HG03460 (cell line): ENCODE measurements around the gene RFTN1.
A peak's percentile ranks its signal among the peaks of the same experiment; 100 is the strongest.

Experiments used
- ATAC-seq: cut with Tn5 transposase; IDR thresholded peaks from one replicate; pipeline ENCODE4 v1.9.1; 2021; ENCODE audit not compliant: unreplicated experiment

RFTN1 gene

DNA sequence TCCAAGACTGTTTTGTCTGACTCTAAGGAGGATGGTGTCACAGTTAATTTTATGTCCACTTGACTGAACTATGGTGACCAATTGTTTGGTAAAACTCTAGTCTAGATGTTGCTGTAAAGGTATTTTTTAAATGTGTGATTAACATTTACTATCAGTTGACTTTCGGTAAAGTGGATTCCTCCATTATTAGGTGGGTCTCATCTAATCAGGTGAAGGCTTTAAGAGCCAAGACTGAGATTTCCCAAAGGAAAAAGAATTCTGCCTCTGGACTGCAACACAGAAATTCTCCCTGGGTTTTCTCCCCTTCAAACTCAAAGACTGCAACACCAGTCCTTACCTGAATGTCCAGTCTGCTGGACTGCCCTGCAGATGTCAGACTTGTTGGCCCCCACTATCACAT is 129.6 kb downstream of the RFTN1 start:
- no peak for ATAC-seq

DNA sequence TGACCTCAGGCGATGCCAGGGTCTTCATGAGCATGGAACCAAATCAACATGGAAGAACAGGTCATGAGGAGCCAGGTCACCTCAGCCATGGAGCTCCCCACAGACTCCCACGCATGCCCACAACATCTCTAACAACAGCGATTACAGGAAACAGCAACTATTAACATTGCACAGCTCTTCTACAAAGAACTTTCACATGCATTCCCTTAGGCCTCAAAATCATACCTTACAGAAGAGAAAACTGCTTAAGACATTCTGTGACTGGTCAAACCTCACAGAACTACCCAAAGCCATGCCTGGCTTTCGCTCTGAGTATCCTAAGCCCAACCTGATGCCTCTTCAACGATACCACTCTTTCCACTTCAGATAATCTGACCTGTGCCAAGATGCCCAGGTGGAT is 130.7 kb downstream of the RFTN1 start:
- peak; percentile 49 for ATAC-seq

DNA sequence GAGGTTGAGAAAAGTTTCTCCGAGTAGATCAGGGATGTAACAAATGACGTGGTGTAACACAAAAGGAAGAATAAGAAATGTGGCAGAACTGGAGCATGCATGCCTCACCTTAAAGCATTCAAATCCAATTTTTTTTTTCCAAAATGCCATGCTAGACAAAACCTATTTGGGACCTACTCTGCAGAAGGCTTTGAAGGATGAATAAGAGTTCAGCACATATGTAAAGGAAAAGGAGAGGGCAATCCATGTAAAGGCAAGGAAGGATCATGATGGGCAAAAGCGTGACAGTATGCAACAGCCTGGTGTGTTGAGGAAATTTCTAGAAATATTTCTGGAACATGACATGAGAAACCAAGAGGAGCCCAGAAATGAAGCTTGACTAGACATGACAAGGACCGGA is 132.1 kb downstream of the RFTN1 start:
- no peak for ATAC-seq

DNA sequence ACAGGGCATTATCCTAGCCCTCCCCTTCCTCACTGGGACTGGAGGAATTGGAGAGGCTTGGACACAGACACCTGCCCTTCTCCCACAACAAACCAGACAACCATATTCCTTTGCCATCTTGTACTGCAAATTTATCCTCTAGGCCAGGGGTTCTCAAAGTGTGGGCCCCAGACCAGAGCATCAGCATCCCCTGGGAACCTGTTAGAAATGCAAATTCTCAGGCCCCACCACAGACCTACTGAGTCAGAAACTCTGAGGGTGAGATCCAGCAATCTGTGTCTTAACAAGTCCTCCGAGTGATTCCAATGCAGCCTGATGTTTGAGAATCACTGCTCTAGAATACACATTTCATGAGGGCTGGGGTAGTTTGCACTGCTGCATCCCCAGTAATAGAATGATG is 133.1 kb downstream of the RFTN1 start:
- no peak for ATAC-seq

DNA sequence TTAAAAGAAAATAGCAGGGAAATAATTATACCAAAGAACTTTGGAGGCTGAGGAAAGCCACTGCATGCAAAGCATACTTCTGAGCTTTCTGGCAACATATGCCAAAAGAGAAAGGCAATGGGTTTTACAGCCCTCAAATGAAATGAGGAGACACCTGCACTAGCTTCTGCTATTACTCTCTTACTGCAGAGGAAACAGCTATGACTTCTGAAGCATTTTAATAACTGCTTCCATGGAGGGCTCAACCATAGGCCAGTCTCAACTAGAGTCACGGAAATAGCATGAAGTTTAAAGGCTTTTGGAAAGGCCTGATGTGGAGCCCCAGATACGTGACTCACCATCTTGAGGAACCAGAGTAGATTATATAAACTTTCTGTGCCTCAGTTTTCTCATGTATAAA is 133.7 kb downstream of the RFTN1 start:
- ATAC-seq: no peak

DNA sequence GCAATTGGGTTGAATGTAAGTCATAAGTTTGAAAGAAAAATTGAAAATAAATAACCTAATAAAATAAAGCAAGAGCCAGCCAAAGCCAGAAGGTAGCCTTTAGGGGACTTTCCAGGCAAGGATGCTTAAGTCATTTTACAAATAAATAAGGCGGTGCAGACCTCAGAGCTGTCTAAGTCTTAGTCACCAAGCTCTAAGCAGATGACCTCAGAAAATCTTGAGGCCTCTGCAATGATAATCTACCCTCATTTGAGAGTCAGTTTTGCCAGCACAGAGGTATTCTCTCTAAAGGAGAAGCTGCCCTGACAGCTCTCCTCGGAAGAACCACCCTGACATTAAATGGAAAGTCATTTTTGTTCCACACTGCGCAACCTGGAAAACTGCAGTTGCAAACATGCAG is 134.6 kb downstream of the RFTN1 start:
- peak; percentile 42 for ATAC-seq

DNA sequence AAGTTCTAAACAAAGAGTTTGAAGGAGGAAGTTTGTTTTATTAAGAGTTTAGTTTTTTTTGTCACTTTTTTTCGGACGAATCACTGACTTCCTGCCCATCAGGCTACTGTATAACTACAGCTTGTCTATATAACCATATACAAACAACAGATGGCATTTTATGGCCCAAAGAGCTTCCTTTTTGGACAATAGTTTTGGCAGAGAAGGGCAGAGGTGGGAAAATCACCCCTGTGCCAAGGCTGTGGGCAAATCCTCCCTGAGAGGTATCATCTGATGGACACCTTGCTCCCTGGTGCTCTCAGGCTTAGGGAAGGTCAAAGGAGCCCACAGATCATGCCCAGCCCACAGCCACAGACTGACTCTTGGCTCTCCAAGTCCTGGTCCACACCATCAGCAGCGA is 135.1 kb downstream of the RFTN1 start:
- ATAC-seq: no peak

DNA sequence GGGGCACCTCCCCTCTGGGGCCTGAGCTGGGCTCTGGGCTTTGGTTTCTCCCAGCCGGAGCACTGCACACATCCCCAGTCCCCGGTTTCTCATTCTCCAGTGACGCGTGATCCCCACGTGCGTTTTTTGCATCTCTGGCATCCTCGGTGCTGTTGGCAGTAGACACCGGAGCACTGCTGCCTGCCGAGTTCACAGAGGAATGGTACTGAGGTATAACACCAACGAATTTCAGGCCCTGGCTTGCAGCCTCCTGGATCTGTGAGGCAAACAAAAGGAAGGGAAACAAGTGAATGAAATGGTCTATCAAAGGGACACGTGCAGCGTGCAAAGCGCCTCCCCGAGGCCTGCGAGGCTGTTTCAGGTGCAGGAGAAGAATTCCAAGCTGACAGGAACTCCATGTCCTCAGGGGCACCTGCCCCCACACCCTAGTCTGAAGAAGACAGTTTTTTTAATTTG is 135.6 kb downstream of the RFTN1 start:
- no peak for ATAC-seq

DNA sequence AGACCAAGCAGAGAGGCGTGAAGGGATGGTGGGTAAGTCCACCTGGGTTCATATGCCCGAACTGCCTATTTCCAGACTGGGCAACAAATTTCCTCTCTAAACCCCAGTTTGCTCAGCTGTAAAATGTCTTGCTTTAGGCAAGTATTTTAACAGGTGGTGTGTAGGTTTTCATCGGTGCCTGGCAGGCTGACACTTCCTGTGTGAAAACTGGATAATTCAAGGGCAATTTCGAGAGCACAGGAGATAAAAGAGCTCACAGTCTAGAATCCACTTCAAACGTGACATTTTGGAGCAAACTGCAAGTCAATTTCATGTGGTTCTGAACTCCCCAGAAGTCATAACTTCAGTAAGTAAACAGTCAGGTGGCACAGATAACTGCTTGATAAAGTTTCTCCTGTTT is 136.3 kb downstream of the RFTN1 start:
- ATAC-seq: no peak

DNA sequence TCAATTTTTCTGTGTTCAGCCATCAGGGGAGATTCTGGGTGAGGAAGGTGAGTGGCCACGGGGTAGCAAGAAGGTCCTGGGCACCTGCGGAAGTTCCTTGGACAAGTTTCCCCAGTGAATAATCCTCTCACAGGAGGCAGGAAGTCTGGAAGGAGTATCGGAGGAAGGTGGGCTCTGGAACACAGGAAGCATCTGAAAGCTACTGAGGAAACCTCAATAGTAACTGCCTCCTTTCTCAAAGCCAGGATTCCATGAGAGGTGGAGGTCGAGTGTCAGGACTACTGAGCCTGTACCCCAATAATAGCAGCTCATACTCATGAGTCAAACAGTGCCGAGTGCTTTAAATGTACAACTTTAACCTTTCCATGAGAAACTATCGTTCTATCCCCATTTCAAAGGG is 137.6 kb downstream of the RFTN1 start:
- ATAC-seq: no peak

DNA sequence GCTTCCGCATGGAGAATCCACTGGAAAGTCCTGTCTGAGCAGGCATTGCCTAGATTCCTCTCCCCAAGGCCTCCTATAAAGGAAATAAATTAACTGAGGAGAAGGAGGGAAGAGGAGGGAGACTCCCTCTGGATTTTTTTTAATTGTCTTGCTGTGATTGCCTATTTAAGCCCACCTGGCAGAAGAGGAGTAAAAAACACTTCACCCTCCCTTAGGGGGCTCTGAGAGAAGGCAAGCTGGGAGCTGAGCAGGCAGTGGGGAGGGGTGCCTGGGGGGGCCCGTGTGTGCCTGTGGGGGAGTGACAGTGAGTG is 138.6 kb downstream of the RFTN1 start:
- no peak for ATAC-seq

DNA sequence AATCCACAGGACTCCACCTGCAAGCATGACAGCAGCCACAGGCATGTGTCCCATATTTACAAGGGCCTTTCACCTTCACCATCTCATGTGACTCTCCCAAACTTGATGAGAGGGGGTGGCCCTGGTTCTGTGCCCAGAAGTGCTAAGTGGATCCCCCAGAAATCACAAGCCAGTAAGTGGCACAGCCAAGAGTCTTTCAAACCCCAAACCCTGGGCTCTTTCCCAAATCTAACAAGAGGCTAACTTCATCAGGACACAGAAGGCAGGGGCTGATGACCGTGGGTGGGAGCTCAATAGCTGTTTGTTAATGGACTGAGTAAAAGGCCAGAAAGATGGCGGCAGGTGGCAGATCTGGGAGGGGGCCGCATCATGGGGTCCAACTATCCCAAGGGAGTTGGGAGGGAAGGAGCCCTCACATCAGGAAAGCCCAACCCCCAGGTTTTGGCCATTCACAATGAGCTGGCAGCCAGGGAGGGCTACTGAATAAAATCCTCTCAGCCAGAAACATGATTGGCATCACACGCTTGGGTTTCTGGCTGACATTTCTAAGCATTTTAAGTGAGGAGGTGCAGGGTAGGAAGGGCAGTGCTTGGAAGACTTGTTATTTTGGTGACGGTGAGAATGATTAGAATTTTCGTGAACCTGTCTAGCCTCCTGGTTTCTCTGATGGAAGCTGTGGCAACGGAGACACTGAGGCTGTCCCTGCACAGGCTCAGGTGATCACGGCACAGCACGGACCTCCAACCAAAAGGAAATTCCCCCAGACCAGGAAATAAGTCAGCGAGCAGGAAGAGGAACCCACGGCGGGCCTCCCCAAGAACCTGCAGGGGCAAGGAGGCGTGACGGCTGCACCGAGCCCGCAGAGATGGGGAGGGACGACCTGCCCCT is 139.2 kb downstream of the RFTN1 start:
- ATAC-seq: peak; percentile 34

DNA sequence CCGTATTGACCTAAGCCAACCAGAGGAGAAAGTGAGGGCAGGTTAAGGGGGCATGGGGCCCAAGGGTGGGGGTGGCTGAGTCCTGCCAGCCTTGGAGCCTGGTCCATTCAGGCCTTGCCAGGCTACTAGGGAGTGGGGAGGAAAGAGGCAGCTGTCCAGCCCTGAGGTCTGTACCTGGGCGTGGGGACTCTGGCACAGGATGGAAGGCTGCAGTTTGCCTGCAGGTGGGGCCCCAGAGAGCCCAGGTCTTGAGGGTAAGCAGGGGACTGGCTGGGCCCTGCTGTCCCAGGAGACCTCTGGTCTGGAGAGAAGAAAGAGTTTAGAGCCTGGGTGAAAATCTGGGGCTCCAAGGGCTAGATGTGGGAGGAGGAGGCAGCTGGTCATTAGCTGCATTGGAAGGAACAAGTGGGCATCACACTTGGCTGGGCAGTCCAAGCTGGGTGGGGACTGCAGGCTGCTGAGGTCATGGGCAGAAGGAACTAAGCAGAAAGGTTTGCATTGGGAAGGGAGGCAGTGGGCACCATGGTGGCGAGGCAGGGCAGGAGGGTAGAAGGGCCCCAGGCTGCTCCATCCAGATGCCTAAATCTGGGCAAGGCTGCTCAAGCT is 140.1 kb downstream of the RFTN1 start:
- ATAC-seq: no peak

DNA sequence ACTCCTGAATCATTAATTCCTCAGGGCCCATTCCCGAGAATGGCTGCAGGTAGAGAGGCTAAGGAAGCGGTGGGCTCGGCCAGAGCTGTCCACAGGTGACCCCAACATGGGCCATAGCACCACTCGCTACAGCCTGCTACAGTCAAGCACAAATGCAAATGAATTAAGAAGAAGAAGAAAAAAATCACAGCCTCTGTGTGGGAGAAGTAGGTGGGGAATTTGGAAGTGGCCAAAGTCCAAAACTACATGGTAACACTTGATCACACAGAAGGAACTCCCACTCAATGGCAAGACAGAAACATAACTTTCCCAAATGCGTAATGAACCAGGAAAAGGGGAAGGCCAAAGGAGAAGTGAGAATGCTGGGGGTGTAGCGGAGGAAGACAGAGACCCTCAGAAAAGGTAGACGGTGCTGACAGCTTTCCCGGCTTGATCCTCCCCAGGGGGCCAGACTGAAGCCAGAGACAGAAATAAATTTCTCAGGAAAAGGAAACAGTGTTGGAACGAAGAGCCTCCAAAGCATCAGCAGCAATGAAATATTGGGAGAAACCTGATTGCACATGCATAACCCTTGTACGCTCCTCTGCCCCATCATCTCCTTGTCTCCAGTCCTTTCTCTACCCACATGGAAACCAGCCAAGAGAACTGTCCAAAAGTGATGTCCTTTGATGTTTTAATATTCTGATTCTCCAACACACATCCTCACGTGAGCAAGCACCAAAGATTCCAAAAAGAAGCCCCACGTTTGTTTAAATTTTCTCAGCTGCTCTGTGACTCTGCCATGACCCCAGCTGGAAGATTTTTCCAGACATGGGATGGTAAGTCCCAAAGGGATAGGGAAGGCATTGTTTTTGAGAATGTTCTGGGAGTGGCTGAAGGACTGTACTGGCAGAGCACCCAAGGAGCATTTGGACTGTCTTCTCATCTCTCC is 140.9 kb downstream of the RFTN1 start:
- ATAC-seq: peak; percentile 20

DNA sequence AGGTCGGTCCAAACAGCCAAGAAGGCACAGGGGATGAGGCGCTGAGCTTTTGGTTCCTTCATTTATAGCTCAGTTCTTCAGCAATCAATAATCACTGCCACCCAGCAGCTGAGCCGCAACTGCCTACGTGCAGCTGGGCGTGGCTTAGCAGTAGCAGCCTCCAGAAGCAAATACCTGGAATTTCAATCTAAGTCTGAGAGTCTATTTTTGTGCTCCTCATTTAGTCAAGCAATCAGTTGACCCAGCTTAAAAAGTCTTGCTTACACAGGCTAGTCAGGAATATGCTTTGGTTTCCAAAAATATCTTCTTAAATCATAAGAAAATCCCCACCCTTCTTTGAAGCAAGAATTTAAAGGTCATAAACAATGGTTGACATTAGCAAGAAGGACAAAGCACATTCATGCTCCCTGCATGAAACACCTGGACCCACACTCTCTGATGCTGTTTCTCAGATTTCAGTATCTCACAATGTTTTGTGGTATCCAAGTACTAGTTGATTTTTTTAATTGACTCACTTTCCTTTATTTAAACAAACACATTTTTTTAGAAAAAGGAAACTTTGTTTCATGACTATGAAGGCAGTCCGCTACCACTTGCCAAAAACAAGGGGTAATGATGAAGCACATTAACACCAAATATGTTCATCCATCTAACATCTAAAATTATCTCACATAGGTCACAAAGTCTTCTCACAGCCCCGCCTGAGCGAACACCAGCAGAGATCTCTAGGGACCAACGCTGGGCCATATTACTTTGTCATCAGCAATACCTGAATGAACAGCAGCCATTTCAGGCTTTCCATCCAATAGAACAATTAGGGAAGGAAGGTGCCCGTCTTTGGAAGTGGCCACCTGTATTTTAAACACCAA is 142.4 kb downstream of the RFTN1 start:
- peak; percentile 27 for ATAC-seq

DNA sequence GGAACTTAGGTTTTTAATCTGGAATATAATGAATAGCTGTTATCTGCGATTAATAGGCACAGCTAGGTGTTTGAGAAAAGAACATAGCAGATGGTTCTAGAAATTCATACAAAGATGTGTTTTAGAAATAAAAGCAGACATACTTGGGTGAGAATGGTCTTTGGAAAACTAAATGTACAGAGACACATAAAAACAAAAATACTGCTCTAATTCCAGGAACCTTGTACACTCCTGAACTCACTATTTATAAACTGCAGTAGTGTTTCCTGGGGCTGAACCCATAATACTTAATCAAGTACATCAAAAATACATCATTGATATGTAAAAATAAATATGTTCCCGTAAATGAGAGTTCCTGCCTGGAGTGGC is 143.0 kb downstream of the RFTN1 start:
- no peak for ATAC-seq

DNA sequence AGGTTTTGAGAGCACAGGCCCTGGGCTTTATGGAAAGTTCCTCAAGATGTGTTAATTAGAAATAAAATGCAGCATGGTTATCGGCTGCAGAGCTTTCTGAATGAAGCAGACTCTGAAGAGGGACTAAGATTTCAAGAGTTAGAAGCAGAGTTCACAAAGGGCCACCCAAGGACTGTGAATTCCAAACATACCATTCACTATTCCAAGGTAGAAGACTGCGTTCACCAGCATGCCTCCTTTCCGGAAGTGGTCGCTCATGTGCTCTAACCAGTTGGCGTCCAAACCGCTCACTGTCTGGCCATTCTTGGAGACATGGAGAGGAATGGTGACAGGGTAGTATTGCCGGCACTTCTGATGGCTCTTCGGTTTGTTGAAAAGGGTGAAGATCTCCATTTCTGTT is 143.6 kb downstream of the RFTN1 start:
- no peak for ATAC-seq

DNA sequence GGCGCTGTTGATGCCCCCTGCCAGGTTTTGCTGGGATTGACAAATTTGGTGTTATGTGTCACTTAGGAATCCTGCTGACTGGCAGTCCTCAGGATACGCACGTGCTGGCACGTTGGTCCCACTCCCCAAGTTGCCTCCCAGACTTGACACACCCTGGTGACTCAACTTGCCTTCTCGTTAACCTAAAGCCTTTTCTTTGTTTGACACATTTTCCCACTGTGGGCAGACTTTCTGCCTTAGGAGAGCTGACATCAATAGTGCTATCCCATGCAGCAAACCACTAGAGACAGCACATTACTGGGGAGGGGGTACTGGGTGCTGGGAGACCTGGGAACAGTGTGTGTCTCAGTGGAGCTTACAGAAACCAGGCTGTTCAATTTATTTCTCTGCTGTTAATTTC is 144.2 kb downstream of the RFTN1 start:
- no peak for ATAC-seq

DNA sequence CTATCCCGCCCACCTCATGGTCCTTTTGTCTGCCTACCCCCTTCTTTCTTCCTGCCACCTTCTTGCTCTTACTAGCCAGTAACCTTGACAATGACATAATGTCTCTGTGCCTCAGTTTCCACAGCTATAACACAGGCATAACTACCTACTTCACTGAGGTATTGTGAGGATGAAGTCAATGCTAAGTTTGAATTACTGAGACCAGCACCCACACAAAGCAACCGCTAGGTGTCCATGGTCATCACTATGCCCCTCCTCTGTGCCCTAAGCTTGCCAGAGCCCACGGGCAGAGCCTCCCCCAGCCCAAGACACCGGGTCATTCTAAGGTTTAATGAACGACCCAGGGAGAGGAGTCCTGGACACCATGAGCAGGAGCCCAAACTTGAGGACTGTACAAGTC is 146.9 kb downstream of the RFTN1 start:
- ATAC-seq: no peak

DNA sequence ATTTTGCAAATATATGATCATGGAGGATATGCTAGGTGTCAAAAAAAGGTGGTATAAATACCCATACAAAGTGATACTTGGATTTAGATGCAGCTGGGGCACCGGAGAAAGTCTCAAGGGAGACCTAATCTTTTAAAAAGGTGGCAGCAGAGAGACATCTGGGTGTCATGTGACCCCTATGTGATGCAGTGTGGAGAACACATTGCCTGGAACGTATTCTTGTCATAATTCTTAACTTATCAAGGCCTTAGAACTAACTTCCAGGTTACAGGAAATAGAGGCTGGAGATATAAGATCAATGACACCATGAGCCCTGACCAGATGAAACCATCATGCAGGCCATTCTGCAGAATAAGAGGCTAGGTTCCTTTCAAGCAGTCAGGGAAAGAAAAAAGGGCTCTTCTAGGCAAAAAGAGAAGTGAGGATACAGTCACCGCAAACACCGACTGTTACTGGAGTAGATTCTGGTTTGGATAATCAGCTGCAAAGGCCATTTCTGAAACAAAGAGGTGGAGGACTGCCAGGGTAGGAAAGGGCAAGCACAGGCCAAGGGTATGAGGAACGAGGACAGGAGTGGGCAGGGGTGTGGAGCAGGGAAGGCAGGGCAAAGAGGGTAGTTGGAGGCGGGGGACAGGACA is 147.9 kb downstream of the RFTN1 start:
- no peak for ATAC-seq
